Middle frontal gyrus (tissue), 1 donor: ENCODE data around the gene ATP12A.

Experiments used
- DNase-seq: peaks from one replicate; pipeline ENCODE4 v3.0.0-alpha.2; 2015; ENCODE audit warnings: low spot score; ENCODE audit errors: extremely low spot score

The ATP12A gene

GRCh38 chr13:24680258-24680920, at the start of gene ATP12A:
Gene ATP12A (plus strand): TSS chr13:24680408. CDS start chr13:24680744, 336 bp downstream.
- DNase-seq, result no peak

DNA sequence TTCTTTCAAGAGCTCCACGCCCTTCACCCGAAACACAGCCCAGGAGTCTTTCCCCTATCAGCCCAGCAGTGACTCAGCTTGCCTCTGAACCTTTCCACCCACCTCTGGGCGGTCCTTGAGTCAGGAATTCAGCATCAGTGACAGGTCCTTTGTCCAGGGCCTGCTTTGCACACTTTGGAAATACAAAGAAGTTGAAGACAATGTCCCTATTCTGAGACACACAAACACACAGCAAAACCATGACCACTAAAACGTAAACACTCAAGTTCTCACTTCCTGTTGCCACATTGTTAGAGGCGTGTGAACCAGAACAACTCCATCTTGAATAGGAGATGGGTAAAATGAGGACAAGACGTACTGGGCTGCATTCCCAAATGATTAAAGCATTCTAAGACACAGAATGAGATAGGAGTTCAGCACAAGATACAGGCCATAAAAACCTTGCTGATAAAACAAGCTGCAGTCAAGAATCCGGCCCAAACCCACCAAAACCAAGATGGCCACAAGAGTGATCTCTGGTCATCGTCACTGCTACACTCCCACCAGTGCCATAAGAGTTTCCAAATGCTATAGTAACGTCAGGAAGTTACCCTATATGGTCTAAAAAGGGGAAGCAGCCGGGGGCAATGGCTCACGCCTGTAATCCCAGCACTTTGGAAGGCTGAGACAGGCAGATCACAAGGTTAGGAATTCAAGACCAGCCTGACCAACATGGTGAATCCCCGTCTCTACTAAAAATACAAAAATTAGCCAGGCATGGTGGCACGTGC, 49.2 kb upstream of the ATP12A start:
- no peak for DNase-seq

GRCh38 chr13:24631922-24632321, 48.3 kb upstream of the ATP12A start:
- DNase-seq, result no peak

DNA sequence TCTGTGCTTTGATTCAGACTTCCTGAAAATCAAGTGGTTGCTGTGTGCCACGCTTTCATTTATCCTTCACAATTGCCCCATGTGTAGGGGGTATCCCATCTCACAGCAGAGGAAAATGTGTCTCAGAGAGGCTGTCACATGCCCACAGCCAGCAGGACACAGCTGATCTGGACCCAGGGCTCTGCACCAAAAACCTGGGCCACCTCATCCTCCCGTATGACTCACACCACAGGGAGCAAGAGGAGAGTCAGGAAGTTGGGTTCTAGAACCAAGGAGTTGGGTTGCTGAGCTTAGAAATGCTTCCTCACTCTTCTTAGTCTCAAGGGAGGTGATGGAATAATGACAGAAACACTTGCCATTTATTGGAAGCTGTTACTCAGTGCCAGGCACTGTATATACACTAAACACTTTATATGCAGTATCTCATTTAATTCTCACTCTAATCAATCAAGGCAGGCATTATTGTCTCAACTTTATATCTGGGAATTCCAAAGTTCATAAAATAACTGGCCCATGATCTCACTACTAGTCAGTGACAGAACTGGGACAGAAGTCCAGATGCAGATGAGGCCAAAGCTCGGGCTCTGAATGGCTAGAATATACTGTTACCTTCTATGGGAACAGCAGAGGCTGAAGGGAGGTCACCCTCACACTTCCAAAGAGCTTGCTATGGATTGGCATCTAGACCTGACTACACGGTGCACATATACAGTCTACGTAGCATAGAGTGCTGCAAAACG, 47.7 kb upstream of the ATP12A start:
- DNase-seq, result no peak

GRCh38 chr13:24636776-24637175, 43.4 kb upstream of the ATP12A start:
- no peak for DNase-seq

DNA sequence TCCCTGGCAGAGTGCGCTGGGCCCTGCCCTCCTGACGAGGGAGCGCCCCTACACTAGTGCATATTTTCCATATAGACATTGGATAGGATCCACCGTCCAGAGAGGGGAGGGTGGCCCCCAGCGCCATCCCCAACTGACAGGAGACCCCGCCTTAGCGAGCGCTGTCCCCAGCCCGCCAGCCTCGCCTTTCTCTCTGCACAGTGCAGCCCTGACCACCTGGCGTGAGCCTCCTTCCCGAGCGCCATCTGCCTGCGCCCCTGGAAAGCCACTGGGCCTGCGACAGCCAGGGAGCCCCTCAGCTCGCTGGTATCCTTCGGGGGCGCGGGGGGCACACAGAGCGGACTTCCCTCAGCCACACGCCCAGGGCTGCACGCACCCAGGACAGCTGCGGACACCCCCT, 42.1 kb upstream of the ATP12A start:
- DNase-seq, result no peak

DNA sequence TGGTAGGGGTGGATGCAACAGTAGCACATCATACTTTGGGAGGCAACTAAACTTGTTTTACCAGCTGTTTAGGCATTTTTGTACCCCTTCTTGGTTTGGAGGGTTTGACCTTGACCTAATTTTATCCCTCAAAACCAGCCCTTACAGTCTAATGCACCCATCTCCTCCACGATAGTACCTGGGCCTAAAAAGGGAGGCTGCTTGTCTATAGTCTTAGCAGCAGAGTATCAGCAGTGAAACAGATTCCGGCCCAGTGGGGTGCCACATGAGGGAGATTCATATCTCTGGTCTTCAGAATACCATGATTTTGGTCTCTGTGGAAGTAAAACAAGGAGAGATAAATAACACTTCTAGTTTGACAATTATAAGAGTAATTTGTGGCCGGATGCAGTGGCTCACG, 39.5 kb upstream of the ATP12A start:
- DNase-seq, result no peak

GRCh38 chr13:24642219-24642618, 38.0 kb upstream of the ATP12A start:
- DNase-seq, result no peak

- no peak for DNase-seq
Observed at GRCh38 chr13:24644036-24644435, 36.2 kb upstream of the ATP12A start.

DNA sequence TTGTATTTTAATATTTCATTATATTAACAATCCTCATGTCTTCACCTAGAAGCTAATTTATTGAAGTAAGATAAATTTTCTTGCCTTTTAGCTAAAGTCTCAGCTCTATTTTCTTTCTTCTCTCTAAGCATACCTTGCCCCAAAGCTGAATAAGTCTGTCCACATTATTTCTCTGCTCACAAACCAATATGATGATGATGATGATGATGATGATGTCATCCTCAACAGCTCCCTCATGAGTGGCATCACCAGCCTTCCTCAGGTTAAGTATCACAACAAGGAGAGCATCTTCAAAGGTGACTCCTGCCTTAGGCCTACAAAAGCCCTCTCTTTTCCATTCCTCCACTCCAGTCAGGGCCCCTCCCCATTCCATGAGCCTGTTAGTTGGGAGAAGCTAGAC, 31.9 kb upstream of the ATP12A start:
- DNase-seq, result no peak

DNA sequence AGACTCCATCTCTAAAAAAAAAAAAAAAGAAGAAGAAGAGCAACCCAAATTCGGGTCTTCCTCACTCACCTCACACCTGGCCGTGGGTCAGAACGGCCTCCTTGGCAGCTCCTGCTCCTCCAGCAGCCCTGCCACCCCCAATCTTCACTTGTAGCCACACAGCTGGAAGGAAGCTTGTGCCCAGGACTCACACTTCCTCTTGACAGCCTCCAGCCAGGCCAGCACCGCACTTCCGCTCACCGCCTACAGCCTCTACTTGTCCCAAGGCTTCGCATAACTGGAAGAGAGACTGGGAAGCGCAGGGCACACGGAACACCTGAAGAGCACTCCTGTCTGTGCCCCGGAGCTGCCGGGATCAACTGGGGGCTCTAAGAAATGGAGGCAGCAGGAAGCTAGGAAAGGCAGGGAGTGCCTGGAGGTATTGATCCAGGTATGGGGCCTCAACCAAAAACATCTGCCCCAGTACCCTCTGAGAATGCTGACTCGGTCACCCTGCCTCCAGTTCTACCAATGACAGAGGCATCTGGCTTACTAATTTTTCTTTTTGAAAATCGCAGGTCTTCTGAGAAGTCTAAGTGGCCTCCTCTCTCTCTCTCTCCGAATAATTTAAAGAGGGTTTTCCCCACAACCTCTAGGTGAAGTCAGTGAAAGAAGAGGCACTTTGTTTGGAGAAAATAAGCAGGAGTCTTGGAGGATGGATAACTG, 31.1 kb upstream of the ATP12A start:
- no peak for DNase-seq

GRCh38 chr13:24649688-24650043, 30.5 kb upstream of the ATP12A start:
- DNase-seq, result no peak

- DNase-seq, result no peak
Observed at GRCh38 chr13:24650161-24650560, 30.0 kb upstream of the ATP12A start.

GRCh38 chr13:24651718-24652345, 28.4 kb upstream of the ATP12A start:
- no peak for DNase-seq

DNA sequence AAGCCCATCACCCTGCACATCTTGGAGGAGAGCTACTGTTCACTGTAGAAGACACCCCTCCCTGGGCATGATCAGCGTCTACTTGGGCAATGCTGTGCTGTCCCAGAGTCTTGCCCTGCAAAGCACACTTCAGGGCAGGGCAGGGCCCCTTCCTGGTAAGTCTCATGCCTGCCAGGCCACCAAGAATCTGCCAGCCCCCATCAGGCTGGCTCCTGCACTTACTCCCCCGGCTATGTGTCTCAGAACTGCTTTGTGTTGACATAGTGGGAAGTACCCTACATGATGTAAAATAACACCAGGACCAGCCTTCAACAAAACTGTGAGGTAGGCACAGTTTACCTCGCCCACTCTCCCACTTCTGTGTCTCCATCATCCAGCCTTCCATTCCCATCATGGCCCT, 27.8 kb upstream of the ATP12A start:
- DNase-seq, result no peak

- no peak for DNase-seq
Observed at GRCh38 chr13:24654741-24655140, 25.5 kb upstream of the ATP12A start.

- DNase-seq, result no peak
Observed at GRCh38 chr13:24659239-24659638, 21.0 kb upstream of the ATP12A start.

DNA sequence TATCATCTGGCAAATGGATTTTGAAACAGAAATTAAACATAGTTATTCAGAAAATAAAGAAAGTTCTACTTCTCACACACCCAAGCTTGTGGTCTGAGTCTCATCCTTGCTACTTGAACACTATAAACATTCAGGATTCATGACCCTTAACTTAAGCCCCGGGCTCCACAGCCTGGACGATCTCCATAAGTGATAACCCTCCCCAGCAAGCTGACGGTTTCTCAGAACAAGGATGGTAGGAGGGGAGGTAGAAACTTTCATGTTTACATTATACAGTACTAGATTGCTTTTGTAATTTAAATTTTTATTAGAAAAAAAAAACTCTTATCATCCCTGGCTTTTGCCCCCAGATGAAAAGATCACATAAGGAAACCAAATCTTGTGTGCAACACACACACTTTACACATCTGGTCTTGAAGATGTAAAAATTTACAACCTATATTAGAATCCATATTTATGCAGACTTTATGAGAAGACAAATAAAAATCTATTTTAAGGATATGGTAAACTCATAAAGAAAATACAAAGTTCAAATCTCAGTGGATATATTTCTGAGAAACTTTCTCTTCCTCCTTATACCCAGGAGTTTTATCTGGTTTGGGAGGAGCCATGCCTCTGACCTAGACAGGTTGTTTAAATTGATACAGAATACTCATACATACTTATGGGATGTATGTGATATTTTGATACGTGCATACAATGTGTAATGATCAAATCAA, 20.0 kb upstream of the ATP12A start:
- no peak for DNase-seq

GRCh38 chr13:24661713-24662112, 18.5 kb upstream of the ATP12A start:
- no peak for DNase-seq

GRCh38 chr13:24662195-24663088, 17.8 kb upstream of the ATP12A start:
- DNase-seq, result no peak
